HG03378 (cell line): ENCODE results near the gene AGMO.

Experiments used
- ATAC-seq: cut with Tn5 transposase; IDR thresholded peaks from one replicate; pipeline ENCODE4 v1.9.1; 2021; ENCODE audit warnings: mild to moderate bottlenecking, moderate library complexity; ENCODE audit not compliant: unreplicated experiment

The AGMO gene

DNA sequence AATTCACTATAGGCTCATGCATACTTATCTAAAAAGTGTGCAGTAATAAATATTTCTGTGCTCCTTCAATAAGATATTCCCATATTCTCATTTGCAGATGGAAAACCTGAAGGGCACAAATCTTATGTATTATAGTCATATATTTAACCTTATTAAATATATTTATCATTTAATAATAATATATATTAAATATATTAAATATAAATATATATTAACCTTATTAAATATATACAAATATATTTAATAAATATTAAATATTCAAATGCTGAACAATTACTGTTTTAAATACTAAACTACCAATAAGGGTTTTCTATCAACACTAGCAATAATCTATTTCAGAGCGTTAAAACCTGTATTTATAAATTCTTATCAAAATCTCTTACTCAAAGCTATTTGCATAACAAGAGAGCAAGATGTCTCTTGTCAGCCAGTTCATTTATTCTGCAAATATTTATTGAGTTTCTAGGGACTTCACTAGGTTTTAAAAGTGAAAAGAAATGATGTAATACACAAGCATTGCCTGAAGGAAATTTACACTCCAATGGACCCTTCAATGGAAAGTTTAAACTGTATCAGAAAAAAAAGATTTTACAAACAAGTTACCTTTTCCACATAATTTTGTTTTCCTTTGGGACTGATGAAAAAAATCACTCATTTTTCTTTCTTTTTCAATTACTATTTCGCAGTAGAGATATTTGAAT, 159.2 kb downstream of the AGMO start:
- no peak for ATAC-seq

DNA sequence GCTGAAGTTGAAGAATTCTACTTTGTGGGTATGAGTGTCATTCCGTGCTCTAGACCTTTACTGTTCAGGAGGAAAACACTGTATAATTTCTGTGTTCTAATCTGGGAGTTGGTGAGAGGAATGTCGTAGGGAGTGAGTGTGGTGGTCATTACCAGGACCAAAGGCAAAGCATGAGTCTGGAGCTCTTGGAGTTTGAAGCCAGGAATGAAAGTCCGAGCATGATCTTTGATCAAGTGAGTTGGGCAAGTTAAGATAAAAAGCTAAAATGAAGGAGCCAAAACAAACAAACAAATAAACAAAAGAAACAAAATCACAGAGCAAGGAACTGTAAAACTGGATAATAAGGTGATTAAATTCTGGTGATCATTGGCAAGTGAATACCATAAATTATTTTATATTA, 161.4 kb downstream of the AGMO start:
- ATAC-seq: no peak

DNA sequence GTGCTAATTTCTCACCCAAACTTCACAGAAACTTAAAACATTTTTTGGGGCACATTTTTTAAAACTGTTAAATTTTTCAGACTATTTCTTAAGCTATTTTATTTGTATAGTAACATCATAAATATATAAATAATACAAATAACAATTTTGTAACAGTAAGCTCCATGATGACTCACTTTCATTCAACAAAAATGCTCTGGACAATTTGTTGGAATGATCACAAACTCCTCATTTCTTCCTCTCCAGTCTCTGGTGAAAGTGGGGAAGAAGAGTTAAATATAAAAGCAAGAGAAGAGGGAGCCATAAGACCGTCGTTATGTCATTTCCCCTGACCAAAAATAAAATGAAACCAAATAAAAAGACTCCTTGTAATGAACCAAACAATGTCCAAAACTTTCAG, 162.4 kb downstream of the AGMO start:
- no peak for ATAC-seq

DNA sequence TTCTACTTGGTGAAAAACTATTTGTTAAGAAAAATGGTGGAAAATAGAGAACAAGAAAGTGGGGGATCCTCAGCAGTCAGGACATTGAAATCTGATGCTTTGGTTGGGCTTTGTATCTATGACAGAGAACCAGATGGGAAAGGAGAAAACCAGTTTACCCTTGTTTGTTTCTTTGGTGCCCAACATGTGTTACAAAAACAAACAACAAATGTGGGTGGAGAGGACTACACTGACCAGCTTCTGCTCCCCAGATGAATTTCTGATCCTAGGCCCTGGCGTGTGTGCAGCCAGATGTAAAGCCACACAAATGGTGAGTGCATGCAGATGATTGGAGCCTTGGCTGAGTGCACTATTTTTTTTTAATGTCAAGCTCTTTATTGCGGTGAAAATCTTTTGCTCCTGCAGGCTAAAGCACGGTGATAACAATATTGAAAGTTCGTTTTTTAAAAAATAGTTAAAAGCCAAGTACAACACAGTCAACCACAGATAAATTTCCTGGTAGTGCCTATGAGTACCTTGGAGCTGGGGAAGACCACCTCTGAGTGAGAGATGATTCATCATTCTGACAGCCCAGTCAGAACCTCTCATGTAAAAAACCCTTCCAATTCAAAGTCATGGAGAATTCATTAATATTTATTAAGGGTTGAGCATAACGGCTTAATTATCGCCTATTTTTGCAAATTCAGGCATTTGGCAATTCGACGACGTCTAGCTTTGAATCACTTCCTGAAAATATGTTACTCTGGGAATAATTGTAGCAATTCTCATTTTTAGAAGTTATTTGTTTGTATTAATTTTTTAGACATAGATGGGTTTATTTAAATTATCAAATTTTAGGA, 163.7 kb downstream of the AGMO start:
- ATAC-seq: no peak

DNA sequence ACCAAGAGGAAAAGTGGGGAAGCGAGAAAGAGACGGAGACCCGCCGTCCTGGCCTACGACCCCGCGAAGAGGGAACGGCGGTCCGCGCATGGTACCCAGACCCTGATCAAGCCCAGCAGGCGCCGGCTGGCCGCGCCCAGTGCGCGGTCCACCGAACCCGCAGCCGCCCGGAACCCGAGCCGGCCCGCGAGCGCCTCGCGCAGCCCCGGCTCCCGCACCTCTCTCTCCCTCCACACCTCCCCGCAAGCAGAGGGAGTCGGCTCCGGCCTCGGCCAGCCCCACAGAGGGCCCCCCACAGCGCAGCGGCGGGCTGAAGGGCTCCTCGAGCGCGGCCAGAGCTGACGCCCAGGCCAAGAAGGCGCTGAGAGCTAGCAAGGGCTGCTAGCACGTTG, 164.7 kb downstream of the AGMO start:
- no peak for ATAC-seq

DNA sequence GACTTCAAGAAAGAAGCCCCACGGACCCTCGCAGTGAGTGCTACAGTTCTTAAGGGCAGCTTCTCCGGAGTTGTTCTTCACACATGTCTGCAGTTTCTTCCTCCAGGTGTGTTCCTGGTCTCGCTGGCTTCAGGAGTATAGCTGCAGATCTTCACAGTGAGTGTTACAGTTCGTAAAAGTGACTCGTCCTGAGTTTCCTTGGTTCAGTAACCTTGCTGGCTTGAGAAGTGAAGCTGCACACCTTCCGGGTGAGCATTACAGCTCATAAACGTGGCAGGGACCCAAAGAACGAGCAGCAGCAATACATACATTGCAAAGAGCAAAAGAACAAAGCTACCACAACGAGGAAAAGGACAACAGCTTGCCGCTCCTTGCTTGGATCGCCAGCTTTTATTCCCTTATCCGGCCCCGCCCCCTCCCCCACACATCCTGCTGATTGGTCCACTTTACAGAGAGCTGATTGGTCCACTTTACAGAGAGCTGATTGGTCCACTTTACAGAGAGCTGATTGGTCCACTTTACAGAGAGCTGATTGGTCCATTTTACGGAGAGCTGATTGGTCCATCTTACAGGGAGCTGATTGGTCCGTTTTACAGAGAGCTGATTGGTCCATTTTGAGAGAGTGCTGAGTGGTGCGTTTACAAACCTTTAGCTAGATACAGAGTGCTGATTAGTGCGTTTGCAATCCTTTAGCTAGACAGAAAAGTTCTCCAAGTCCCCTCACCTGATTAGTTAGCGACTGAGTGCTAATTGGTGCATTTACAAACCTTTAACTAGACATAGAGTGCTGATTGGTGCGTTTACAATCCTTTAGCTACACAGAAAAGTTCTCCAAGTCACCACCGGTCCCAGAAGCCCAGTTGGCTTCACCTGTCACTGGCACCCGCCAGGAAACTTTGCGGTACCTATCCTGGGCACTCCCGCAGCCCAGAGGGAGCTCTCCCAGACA, 165.3 kb downstream of the AGMO start:
- ATAC-seq: no peak

DNA sequence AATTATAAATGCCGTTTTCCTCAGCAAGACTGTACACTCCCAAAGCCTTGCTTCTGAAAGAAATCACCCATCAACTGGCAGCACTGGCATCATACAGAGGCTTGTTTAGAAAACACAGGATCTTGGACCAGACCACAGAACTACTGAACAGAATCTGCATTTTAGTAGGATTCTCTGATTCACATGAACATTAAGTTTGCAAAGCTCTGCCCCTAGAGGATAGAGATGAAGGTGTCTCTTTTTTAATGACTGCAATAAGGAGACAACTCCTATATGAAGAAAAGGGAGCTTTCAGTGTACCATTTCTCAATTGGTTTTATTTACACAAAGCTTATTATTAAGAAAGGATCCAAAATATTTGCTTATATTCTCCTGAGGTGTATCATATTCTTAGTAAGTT, 172.7 kb downstream of the AGMO start:
- ATAC-seq: no peak

DNA sequence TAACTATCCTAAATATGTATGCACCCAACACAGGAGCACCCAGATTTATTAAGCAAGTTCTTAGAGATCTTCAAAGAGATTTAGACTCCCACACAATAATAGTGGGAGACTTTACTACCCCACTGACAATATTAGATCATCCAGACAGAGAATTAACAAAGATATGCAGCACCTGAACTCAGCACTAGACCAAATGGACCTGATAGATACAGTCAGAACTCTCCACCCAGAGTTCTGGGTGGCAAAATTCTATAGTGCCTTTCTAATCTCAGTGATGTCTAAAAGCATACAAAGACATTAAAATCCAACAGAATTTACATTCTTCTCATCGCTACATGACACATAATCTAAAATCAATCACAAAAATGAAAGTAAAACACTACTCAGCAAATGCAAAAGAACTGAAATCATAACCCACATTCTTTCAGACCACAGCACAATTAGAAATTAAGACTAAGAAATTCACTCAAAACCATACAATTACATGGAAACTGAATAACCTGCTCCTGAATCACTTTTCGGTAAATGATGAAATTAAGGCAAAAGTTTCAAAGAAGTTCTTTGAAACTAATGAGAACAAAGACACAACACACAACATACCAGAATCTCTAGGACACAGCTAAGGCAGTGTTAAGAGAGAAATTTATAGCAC, 183.2 kb downstream of the AGMO start:
- ATAC-seq: no peak

DNA sequence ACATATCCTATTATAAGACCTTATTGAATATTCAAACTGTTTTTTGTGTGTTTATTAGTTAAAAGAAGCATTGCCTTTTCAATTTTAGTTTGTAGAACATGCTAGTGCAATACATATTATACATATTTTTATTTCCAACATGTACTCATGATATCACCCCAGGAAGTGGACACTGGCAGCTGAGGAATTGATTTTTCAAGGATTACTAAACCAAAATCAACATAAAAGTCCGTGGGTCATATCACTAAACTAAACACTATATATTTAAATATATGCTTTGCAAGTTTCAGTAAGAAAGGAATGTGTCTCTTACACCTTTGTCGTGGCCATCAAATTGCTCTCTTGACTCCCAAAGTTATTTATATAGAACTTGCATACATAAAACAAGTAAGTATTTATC, 185.2 kb downstream of the AGMO start:
- no peak for ATAC-seq

DNA sequence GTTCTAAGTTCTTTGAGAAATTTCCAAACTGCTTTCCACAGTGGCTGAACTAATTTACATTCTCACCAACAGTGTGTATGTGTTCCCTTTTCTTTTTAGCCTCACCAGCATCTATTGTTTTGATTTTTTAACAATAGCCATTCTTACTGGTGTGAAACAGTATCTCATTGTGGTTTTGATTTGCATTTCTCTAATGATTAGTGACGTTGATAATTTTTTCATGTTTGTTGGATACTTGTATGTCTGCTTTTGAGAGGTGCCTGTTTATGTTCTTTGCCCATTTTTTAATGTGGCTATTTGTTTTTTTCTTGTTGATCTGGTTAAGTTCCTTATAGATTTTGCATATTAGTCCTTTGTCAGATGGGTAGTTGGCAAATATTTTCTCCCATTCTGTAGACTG, 191.4 kb downstream of the AGMO start:
- no peak for ATAC-seq

DNA sequence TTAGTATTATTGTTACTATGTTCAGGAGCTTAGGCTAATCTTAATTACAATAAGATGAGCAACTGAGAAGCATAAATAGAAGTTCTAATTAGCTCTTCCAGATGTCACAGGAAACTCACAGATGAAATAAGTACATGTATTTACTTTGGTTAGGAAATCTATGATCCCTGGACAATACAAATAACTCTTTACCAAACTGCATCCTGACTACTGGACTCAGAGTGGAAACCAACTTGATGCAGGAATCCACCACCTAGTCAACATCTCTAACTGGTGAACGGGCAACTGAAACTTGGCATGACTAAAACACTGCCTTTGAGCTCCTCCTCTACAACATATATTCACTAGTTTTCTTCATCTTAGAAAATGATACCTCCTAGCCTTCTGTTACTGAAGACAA, 193.2 kb downstream of the AGMO start:
- ATAC-seq: no peak

DNA sequence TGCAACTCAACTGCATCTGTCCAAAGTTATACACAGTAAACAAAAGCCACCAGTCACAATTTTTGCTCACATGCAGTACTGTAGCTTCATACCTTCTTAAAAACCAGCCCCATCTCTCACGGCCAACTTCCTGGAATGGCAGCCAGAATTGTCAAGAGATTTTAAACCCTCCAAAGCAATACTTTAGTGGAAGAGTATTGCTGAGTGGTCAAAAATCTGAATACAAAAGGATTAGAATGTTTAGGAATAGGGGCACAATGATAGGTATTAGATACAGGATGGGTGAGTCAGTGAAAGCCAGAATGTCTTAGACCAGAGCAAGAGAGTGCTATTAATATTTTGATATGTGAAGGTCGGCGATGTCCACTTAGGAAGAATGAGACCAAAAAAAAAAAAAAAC, 193.9 kb downstream of the AGMO start:
- ATAC-seq: no peak

DNA sequence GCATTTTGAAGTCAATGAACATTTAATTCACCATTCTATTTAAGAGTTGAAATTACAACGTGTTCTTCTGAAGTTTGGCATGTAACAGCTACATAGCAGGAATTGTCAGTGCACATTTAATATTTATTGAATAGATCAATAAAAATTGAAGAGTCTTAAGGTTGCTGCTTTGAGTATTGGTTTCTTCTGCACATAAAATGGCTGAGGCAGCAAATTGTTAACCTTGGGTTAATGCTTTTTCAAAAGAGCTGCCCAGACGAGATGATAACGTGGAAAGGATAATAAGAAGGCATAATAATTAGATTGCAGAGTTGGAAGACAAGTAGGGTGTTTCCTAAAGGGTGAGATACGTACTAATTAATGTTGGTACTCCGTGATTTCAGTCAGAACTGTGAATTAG, 203.7 kb downstream of the AGMO start:
- ATAC-seq: no peak

DNA sequence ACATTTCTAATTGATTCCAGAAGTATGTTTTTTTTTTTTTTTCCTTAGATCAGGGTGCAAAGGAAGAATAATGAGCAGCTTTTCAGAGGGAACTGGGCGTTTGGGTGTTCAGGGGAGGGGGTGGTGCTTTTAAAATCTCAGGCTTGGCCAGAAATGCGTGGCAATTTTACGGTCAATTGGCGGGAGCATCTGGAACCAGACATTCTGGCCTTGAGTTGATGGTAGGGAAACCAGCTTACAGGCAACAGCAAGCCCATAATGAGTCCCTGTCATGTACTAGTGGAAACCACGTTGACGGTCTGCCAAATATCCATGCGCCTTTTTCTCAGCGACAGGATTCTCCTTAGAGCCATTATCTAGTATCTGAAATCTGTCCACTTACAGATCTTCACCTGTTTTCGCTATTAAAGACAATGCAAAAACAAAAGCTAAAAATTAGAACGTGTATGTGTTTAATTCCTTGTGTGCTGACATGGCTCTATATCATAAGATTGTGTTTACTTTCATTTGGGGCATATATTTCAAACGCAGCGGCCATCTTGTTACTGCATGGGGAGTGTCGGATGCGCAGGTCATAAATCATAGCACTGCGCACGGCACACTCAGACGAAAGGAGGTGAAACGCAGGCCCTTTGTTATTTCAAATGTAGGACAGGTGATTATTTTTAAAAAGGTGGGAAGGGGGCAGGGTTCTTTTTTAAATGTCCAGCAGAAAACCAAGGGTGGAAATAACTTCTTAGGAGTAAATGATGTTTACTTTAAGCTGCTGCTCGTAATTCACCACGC, 209.2 kb downstream of the AGMO start:
- ATAC-seq: no peak

DNA sequence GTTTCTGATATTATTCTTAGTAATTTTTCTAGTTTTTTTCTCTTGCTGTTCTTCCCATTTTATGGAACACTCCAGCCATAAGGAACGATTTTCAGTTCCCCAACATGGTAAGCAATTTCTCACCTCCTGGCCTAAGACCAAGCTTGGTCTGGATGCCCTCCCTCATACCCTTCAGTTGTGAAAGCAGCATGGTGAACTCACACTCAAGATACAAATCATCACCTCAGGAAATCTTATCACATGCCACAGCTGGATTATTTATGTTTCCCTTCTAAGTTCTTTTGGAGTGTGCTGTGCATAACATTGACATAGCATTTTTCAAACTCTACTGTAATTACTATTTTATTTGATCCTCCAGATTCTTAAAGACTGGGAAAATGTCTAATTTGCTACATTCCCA, 216.6 kb downstream of the AGMO start:
- ATAC-seq: no peak

DNA sequence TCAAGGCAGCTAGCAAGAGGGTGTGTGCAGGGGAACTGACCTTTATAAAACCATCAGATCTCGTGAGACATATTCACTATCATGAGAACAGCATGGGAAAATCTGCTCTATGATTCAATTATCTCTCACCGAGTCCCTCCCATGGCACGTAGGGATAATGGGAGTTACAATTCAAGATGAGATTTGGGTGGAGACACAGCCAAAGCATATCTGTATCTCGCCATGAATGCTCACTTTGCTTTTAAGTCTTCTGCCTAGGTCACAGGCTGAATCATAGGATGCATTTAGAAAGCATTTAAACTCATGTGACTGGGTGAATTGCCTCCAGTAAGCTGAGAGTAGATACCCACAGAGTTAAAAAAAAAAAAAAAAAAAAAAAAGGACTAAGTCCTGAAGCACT, 220.0 kb downstream of the AGMO start:
- ATAC-seq: no peak

DNA sequence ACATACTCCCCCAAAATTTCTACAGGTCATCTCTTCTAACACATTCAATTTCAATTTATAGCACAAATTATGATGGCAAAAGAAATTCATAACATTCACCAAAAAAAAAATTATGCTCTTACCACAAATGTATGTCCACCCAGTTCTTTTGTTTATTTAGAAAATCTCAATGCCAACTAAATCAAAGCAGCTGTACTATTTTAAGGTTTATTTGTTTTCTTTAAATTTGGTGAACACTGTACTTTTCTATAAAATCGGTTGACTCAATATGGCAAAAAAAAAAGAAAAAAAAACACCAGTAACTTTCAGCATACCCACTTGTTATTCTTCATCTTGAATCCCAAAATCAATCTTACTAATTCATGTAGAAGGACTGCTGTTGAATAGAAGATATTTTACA, 225.7 kb downstream of the AGMO start:
- no peak for ATAC-seq

DNA sequence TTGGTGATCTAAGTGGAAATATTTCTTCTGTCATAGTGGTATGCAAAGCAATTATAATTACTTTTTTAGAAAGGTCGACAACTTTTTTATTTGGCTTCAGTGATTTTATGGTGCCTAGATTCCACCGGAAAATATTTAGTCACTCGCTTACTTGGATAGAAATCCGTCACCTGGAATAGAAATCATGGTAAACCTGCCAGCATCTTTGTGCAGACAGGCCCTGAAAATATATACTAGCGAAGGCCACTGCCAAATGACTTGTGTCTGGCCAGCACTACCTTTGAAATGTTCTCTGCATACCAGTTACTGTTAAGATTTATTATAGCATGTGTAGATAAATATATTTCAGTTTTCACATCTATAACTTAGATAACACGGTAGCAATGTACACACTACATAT, 226.4 kb downstream of the AGMO start:
- no peak for ATAC-seq

DNA sequence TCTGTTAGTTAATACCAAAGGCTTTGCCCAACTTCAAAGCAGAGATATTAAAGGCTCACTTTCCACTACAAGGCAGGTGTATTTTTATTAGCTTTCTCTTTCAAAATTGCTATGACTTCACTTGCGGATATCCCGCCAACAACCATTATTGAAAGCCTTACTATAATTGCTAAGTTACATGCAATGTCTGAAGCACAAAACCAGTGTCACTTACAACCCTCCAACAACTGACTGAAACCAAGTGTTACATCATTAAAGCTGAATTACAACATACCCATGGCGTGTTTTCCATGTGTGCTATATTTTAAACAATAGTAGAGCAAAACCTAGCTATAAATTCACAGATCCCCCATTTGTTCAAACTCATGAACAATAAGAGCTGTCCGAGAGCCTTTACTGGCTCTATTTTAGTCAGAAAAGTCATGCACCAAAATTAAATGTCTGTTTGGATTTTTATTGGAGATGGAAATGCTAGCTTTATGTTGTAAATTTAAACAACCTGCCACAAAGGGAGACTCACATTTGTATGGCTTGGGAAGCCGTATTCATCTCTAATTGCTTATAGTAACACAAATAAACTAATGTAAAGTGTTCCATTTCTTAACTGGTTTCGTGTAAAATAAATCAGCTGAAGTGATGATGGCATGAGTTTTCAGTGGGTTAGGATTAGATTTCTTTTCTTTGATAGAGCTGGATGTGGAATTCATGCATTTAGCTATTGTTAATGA, 227.1 kb downstream of the AGMO start:
- ATAC-seq: no peak

DNA sequence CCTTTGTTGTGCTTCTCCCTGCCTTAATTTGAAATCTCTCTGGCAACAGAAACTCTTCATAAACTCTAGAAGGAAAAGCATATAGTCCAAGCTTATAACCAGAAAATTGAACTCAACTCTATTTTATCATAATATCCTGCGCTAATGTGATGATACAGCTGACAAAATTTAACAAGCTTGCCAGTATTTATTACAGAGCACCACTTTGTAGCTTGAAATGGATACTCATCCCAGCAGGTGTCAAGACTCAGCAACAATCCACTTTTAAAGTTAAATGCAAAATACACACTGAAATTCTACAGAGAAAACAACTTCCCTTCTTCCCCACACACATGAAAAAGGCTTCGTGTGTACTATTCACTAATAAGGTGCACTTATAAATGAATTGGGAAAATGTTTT, 228.9 kb downstream of the AGMO start:
- ATAC-seq: no peak
